HCT116 (cell line): ENCODE results near the gene KLHDC7B. TPM values are rescaled to one million over a fixed set of nuclear protein-coding genes. Genes with fewer than 3 reads are reported as not detected.

Experiments
- ATAC-seq: fragments of 200-7000 bp; cut with Tn5 transposase; 2 replicates; pipeline ENCODE4 v1.9.1; 2020; ENCODE audit warnings: mild to moderate bottlenecking, moderate library complexity
- BruUV-seq: library from RNA; stranded (reverse); fragments of 400-500 nt; replicated peaks from 2 replicates; lab custom pipeline; 2021; lab: Mats Ljungman, UMichigan
- CTCF ChIA-PET: fragments of 300-600 bp; sonication (Branson Sonifier 250); formaldehyde crosslinking; loops from one replicate; lab custom pipeline; 2021; ENCODE audit warnings: antibody characterized with exemption; lab: Charles Lee
- POLR2A ChIA-PET: fragments of 300-600, 350-600 bp; sonication (Branson Sonifier 250); formaldehyde crosslinking; loops from one replicate; lab custom pipeline; 2021; ENCODE audit warnings: antibody characterized with exemption; lab: Charles Lee
- RAD21 ChIA-PET, 2 experiments: fragments of 300-600 bp; sonication (Branson Sonifier 250); formaldehyde crosslinking; loops; one replicate each; lab custom pipeline; 2023; ENCODE audit warnings: low total read pairs in 2 of 2; ENCODE audit not compliant: uncharacterized antibody in 2 of 2, unreplicated experiment in 2 of 2, low non-redundant PET in 1 of 2; lab: Charles Lee
- DNase-seq: peaks from one replicate; pipeline ENCODE4 v3.0.0-alpha.2; 2010; ENCODE audit warnings: low read depth, low spot score
- H2AFZ ChIP-seq: fragments of 200-600 bp; shearing (Covaris generic), sonication (generic); 2 replicates; pipeline ENCODE4 v1.6.1; 2017; ENCODE audit warnings: low read depth, mixed run types, mixed read lengths, antibody characterized with exemption, low read length; ENCODE audit not compliant: poor library complexity, severe bottlenecking
- H3K27ac ChIP-seq: 2 replicates; pipeline ENCODE4 v1.5.1; 2012; ENCODE audit warnings: low read depth, low read length
- H3K27me3 ChIP-seq: fragments of 200-600 bp; sonication (generic); 2 replicates; pipeline ENCODE4 v1.6.1; 2016; ENCODE audit warnings: mixed run types, low read length, mixed read lengths; ENCODE audit not compliant: insufficient read depth
- H3K36me3 ChIP-seq, 2 experiments: fragments of 200-500 bp in 1 of 2; fragments of 200-600 bp in 1 of 2; sonication (Bioruptor generic) in 1 of 2; sonication (generic) in 1 of 2; 2 replicates each; pipeline versions ENCODE4 v1.5.1 to v1.6.1; 2014 to 2016; ENCODE audit warnings: low read length in 2 of 2, inconsistent platforms in 1 of 2, mixed read lengths in 1 of 2, mixed run types in 1 of 2; ENCODE audit not compliant: insufficient read depth in 2 of 2, control insufficient read depth in 1 of 2
- H3K4me1 ChIP-seq, 2 experiments: fragments of 200-600 bp in 1 of 2; sonication (generic) in 1 of 2; 2 replicates each; pipeline versions ENCODE4 v1.5.1 to v1.6.1; 2012 to 2017; ENCODE audit warnings: low read length in 2 of 2, inconsistent platforms in 1 of 2, mild to moderate bottlenecking in 1 of 2, mixed read lengths in 1 of 2, mixed run types in 1 of 2, moderate library complexity in 1 of 2; ENCODE audit not compliant: insufficient read depth in 2 of 2, control insufficient read depth in 1 of 2
- H3K4me2 ChIP-seq: fragments of 200-600 bp; sonication (generic); 2 replicates; pipeline ENCODE4 v1.6.1; 2017; ENCODE audit warnings: mixed run types, low read length, mixed read lengths
- H3K4me3 ChIP-seq, 2 experiments: fragments of 200-600 bp in 1 of 2; sonication (generic) in 1 of 2; replicated peaks in 1 of 2; 2 replicates each; pipeline ENCODE4 v1.5.1; 2011 to 2016; ENCODE audit warnings: low read length in 2 of 2, control low read depth in 1 of 2, low read depth in 1 of 2, mild to moderate bottlenecking in 1 of 2, mixed read lengths in 1 of 2, mixed run types in 1 of 2
- H3K79me2 ChIP-seq: fragments of 200-600 bp; sonication (generic); 2 replicates; pipeline ENCODE4 v1.6.1; 2017; ENCODE audit warnings: mild to moderate bottlenecking, mixed run types, low read length, moderate library complexity, mixed read lengths; ENCODE audit not compliant: insufficient read depth
- H3K9ac ChIP-seq: fragments of 200-600 bp; sonication (generic); 2 replicates; pipeline ENCODE4 v1.6.1; 2016; ENCODE audit warnings: low read length, mixed read lengths
- H3K9me2 ChIP-seq: fragments of 200-600 bp; sonication (generic), shearing (Covaris generic); 2 replicates; pipeline ENCODE4 v1.6.1; 2017; ENCODE audit warnings: mixed run types, mild to moderate bottlenecking, moderate library complexity; ENCODE audit not compliant: insufficient read depth
- H3K9me3 ChIP-seq, 2 experiments: fragments of 200-500 bp in 1 of 2; fragments of 200-600 bp in 1 of 2; sonication (Bioruptor generic) in 1 of 2; sonication (generic) in 1 of 2; 2 replicates each; pipeline ENCODE4 v1.6.1; 2014 to 2017; ENCODE audit warnings: low read length in 2 of 2, mixed read lengths in 2 of 2, inconsistent platforms in 1 of 2, low read depth in 1 of 2, mild to moderate bottlenecking in 1 of 2, mixed run types in 1 of 2, moderate library complexity in 1 of 2; ENCODE audit not compliant: control insufficient read depth in 1 of 2, insufficient read depth in 1 of 2
- H4K20me1 ChIP-seq: fragments of 200-600 bp; sonication (generic), shearing (Covaris generic); 2 replicates; pipeline ENCODE4 v1.6.1; 2017; ENCODE audit warnings: mixed run types, mild to moderate bottlenecking, moderate library complexity; ENCODE audit not compliant: insufficient read depth
- CTCF ChIP-seq, 3 experiments: fragments of 200-600 bp in 1 of 3; sonication (generic) in 1 of 3; IDR thresholded peaks in 2 of 3; conservative IDR thresholded peaks in 1 of 3; 2 replicates each; pipeline ENCODE4 v1.5.1; 2012 to 2017; ENCODE audit warnings: low read depth in 2 of 3, low read length in 2 of 3, antibody characterized with exemption in 1 of 3, borderline replicate concordance in 1 of 3, control low read depth in 1 of 3, mild to moderate bottlenecking in 1 of 3, mixed read lengths in 1 of 3, mixed run types in 1 of 3, moderate library complexity in 1 of 3; ENCODE audit not compliant: insufficient read depth in 1 of 3
- MAX ChIP-seq: IDR thresholded peaks from 2 replicates; pipeline ENCODE4 v1.6.1; 2012
- POLR2A ChIP-seq: IDR thresholded peaks from 2 replicates; pipeline ENCODE4 v1.7.0; 2011; ENCODE audit warnings: borderline replicate concordance; ENCODE audit not compliant: insufficient read depth, insufficient read length; ENCODE audit errors: extremely low read depth
- POLR2AphosphoS5 ChIP-seq: IDR thresholded peaks from 2 replicates; pipeline ENCODE4 v1.6.1; 2011; ENCODE audit warnings: mild to moderate bottlenecking, low read depth, low read length, moderate library complexity
- SIN3A ChIP-seq: IDR thresholded peaks from 2 replicates; pipeline ENCODE4 v1.6.1; 2012; ENCODE audit warnings: low read depth
- YY1 ChIP-seq: IDR thresholded peaks from 2 replicates; pipeline ENCODE4 v1.6.1; 2011; ENCODE audit warnings: low read length, low read depth, moderate library complexity, mild to moderate bottlenecking; ENCODE audit not compliant: insufficient replicate concordance; ENCODE audit errors: extremely low read depth
- intact Hi-C: fragments of 100-400 bp; cut with micrococcal nuclease; formaldehyde crosslinking; loops from 2 replicates; pipeline ENCODE4 v1.10.0; 2022
- total RNA-seq: library from RNA; stranded (reverse); gene quantifications from one replicate; pipeline ENCODE4 v1.2.1, GENCODE V29; 2021; ENCODE audit not compliant: unreplicated experiment

Gene KLHDC7B
- total RNA-seq, 1 experiment from 2014 or later: 0.69 TPM

DNA sequence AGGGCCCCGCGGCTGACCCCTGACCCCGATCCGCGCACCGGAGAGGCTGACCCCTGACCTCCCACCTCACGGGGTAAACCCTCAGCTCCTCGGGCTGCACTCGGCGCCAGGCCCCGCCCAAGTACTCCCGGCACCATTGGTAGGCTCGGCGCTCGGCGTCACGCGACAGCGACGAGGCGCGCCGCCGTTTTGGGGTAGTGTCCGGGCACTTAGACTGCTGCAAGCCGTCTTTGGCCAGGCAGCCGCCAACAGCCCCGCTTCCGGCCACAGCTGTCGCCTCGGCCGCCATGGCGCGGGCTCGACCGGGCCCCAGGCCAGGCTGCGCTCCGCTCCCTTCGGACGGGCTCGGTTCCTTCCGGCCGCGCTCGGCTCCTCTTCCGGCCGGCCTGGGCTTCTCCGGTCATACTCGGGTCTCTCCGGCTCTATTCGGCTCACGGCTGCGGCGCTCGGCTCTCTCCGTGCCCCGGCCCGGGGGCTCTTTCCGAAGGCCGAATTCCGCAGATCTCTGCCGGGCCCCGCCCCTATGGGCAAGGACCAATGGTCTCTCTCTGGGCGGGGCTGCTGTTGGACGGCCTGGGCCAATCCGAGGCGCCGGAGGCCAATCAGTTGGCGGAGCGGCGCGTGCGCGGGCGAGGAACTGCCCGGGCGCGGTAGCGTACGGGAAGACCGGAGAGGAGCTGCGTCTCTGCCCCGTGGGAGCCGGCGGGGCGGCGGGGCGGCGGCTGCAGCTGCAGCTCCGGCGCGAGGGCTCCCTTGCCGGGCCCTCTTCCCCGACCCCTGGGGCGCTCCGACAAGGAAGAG, 37.0 kb downstream of the KLHDC7B start, which contains the start of gene CHKB:
Gene CHKB, minus strand, starts transcription at position 357 of the 801 bp plus-strand sequence. Its CDS starts 68 bp downstream, at position 289.
- peak within 1 kb of the TSS; percentile 16 for H2AFZ ChIP-seq
- TF ChIP-seq YY1 (peak; percentile 54), SIN3A (0 out of 2 replicates have a peak, but pooled peaks have one; percentile 48), MAX (peak; percentile 72), POLR2AphosphoS5 (peak; percentile 88), CTCF (IDR thresholded peaks at IDR 0.05 in 2 of 3, conservative IDR thresholded peaks at IDR 0.05 in 1 of 3; ENCODE audit: borderline replicate concordance in 1 of 3, insufficient read depth in 1 of 3, low read depth in 2 of 3, low read length in 2 of 3) (no peak), POLR2A (peak; percentile 90)
- no TSS peak for BruUV-seq
- H3K4me3 ChIP-seq: peak within 1 kb of the TSS; percentile 86 to 90
- H3K79me2 ChIP-seq: peaks cover 17% of the 10 kb centered on the region; the same call in 1 of the 2 replicates
- no peaks in the 10 kb centered on the region for H4K20me1 ChIP-seq
- ATAC-seq (peak; percentile 94), DNase-seq (peak; percentile 91)
- peaks cover 5 to 28% of the 10 kb centered on the region in 2 experiments for H3K4me1 ChIP-seq
- no peaks in the 10 kb centered on the region; a peak in 1 of 4 replicates for H3K36me3 ChIP-seq
- H3K27me3 ChIP-seq: no peaks in the 10 kb centered on the region
- H3K9ac ChIP-seq: peak within 1 kb of the TSS; percentile 90
- intact Hi-C loops: loop anchor here (2.0 kb wide), 1 partner anchor 30 kb away; no protein-coding TSS in a partner anchor
- CTCF ChIA-PET: interaction anchor here (1.4 to 1.6 kb wide), 2 partner anchors 20 to 38 kb away, joined by 3 to 4 read pairs; partner anchors contain the start of gene SYCE3
- POLR2A ChIA-PET: interaction anchor here (1.3 to 2.1 kb wide), 2 partner anchors 20 to 57 kb away, joined by 8 read pairs; partner anchors contain the start of genes SCO2 and SYCE3
- H3K9me2 ChIP-seq: no peaks in the 10 kb centered on the region
- RAD21 ChIA-PET: no interaction called here
- H3K27ac ChIP-seq: peak within 1 kb of the TSS; percentile 99
- no peaks in the 10 kb centered on the region for H3K9me3 ChIP-seq
- H3K4me2 ChIP-seq: peak within 1 kb of the TSS; percentile 97
